Neural progenitor cell (in vitro differentiated cells): ENCODE measurements around the gene LTC4S. TPM values are rescaled to one million over a fixed set of nuclear protein-coding genes. Genes with fewer than 3 reads are reported as not detected.
"Not testable (repeated sequence)": the region's sequence is repeated elsewhere in the genome, so short reads cannot be mapped to it uniquely, and the experiment has no call there.

Source experiments
- DNase-seq: peaks from one replicate; pipeline ENCODE4 v3.0.0-alpha.2; 2016; ENCODE audit warnings: low spot score
- H2AFZ ChIP-seq: fragments of 200-600 bp; sonication (generic); replicated peaks from 2 replicates; pipeline ENCODE4 v1.6.1; 2016; ENCODE audit warnings: antibody characterized with exemption
- H3F3A ChIP-seq: fragments of 200-600 bp; sonication (generic); 2 replicates; pipeline ENCODE4 v1.6.1; 2016; ENCODE audit warnings: antibody characterized with exemption, low read depth
- H3K27ac ChIP-seq: fragments of 200-600 bp; sonication (generic); 2 replicates; pipeline ENCODE4 v1.5.1; 2016; ENCODE audit warnings: mild to moderate bottlenecking
- H3K27me3 ChIP-seq: fragments of 200-600 bp; sonication (generic); 2 replicates; pipeline ENCODE4 v1.6.1; 2016; ENCODE audit warnings: mild to moderate bottlenecking, moderate library complexity
- H3K36me3 ChIP-seq: fragments of 200-600 bp; sonication (generic); 2 replicates; pipeline ENCODE4 v1.5.1; 2016
- H3K4me1 ChIP-seq: fragments of 200-600 bp; sonication (generic); 2 replicates; pipeline ENCODE4 v1.6.1; 2016; ENCODE audit warnings: mixed run types
- H3K4me2 ChIP-seq: fragments of 200-600 bp; sonication (generic); 2 replicates; pipeline ENCODE4 v1.6.1; 2016
- H3K4me3 ChIP-seq: fragments of 200-600 bp; sonication (generic); 2 replicates; pipeline ENCODE4 v1.5.1; 2016
- H3K79me2 ChIP-seq: fragments of 200-600 bp; sonication (generic); 2 replicates; pipeline ENCODE4 v1.6.1; 2016; ENCODE audit warnings: low read depth
- H3K9ac ChIP-seq: fragments of 200-600 bp; sonication (generic); 2 replicates; pipeline ENCODE4 v1.6.1; 2016
- H3K9me3 ChIP-seq: fragments of 200-600 bp; sonication (generic); 2 replicates; pipeline ENCODE4 v1.5.1; 2016; ENCODE audit warnings: low read depth
- H4K20me1 ChIP-seq: fragments of 200-600 bp; sonication (generic); 2 replicates; pipeline ENCODE4 v1.6.1; 2016; ENCODE audit warnings: low read depth
- H3K27ac Mint-ChIP-seq: 3 replicates; pipeline ENCODE4 v1.8.0; 2021; ENCODE audit warnings: mixed read lengths
- H3K27me3 Mint-ChIP-seq: 2 replicates; pipeline ENCODE4 v1.8.0; 2022; ENCODE audit warnings: low read depth, mild to moderate bottlenecking, inconsistent platforms, moderate library complexity, mixed read lengths; ENCODE audit not compliant: insufficient read depth
- H3K36me3 Mint-ChIP-seq: 3 replicates; pipeline ENCODE4 v1.8.0; 2021; ENCODE audit warnings: mixed read lengths
- H3K4me1 Mint-ChIP-seq: 3 replicates; pipeline ENCODE4 v1.8.0; 2021; ENCODE audit warnings: mixed read lengths
- H3K4me3 Mint-ChIP-seq: 3 replicates; pipeline ENCODE4 v1.8.0; 2021; ENCODE audit warnings: mild to moderate bottlenecking, moderate library complexity, mixed read lengths
- H3K9me3 Mint-ChIP-seq: 3 replicates; pipeline ENCODE4 v1.8.0; 2020; ENCODE audit warnings: mixed read lengths
- EZH2 ChIP-seq: fragments of 200-600 bp; sonication (generic); IDR thresholded peaks from 2 replicates; pipeline ENCODE4 v1.6.1; 2017; ENCODE audit warnings: antibody characterized with exemption, mild to moderate bottlenecking, moderate library complexity
- EZH2phosphoT487 ChIP-seq: fragments of 200-600 bp; sonication (generic); IDR thresholded peaks from 2 replicates; pipeline ENCODE4 v1.6.1; 2017; ENCODE audit warnings: antibody characterized with exemption
- total RNA-seq: library from RNA; depleted of rRNA; stranded (reverse); fragments of >200 nt; gene quantifications from 2 replicates; pipeline ENCODE4 v1.2.3, GENCODE V29; 2015; ENCODE audit warnings: low replicate concordance
- TF ChIP-seq, protein P1 (sequence below): fragments of 200-600 bp; sonication (generic); IDR thresholded peaks from 2 replicates; pipeline ENCODE4 v1.5.1; 2017; ENCODE audit warnings: antibody characterized with exemption, mild to moderate bottlenecking

LTC4S gene
- total RNA-seq, 1 donor from 2014 or later: not detected

DNA sequence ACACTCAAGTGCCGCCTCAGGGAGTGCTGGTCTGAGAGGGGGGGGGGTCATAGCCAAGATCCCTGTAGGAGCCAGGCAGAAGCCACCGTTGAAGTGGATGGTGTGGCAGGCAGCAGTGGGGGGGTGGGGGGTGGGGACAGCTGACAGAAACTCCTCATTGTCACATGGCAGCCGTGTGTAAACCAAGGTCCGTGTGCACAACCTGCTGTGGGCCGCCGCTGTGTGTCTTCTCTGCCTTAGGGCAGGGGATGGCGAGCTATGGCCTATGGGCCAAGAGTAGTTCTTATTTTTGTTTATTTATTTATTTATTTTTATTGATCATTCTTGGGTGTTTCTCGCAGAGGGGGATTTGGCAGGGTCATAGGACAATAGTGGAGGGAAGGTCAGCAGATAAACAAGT, 40.3 kb downstream of the LTC4S start:
- H3K4me3 ChIP-seq: no peak overlapping the region
- Mint-ChIP-seq H3K4me3 (no peak overlapping the region), H3K4me1 (no peaks in the 10 kb centered on the region), H3K9me3 (peaks cover 19% of the 10 kb centered on the region), H3K27ac (no peak overlapping the region), H3K27me3 (peaks cover 12% of the 10 kb centered on the region), H3K36me3 (peaks cover 55% of the 10 kb centered on the region)
- H3K4me1 ChIP-seq: no peaks in the 10 kb centered on the region
- H3K9ac ChIP-seq: no peak overlapping the region
- no peak for DNase-seq
- no peaks in the 10 kb centered on the region for H3F3A ChIP-seq
- no peaks in the 10 kb centered on the region for H4K20me1 ChIP-seq
- H2AFZ ChIP-seq: no peak overlapping the region
- H3K4me2 ChIP-seq: no peak overlapping the region
- H3K27me3 ChIP-seq: no peaks in the 10 kb centered on the region
- H3K79me2 ChIP-seq: no peaks in the 10 kb centered on the region
- no peak overlapping the region for H3K27ac ChIP-seq
- H3K9me3 ChIP-seq: no peaks in the 10 kb centered on the region
- H3K36me3 ChIP-seq: peaks cover 11% of the 10 kb centered on the region
- TF ChIP-seq EZH2phosphoT487: no peak
- TF ChIP-seq, protein P1, sequence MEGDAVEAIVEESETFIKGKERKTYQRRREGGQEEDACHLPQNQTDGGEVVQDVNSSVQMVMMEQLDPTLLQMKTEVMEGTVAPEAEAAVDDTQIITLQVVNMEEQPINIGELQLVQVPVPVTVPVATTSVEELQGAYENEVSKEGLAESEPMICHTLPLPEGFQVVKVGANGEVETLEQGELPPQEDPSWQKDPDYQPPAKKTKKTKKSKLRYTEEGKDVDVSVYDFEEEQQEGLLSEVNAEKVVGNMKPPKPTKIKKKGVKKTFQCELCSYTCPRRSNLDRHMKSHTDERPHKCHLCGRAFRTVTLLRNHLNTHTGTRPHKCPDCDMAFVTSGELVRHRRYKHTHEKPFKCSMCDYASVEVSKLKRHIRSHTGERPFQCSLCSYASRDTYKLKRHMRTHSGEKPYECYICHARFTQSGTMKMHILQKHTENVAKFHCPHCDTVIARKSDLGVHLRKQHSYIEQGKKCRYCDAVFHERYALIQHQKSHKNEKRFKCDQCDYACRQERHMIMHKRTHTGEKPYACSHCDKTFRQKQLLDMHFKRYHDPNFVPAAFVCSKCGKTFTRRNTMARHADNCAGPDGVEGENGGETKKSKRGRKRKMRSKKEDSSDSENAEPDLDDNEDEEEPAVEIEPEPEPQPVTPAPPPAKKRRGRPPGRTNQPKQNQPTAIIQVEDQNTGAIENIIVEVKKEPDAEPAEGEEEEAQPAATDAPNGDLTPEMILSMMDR: no peak
- no peak for TF ChIP-seq EZH2

DNA sequence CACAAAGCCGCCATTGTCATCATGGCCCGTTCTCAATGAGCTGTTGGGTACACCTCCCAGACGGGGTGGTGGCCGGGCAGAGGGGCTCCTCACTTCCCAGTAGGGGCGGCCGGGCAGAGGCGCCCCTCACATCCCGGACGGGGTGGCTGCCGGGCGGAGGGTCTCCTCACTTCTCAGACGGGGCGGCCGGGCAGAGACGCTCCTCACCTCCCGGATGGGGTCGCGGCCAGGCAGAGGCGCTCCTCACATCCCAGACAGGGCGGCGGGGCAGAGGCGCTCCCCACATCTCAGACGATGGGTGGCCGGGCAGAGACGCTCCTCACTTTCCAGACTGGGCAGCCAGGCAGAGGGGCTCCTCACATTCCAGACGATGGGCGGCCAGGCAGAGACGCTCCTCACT, 41.1 kb downstream of the LTC4S start:
- Mint-ChIP-seq H3K9me3 (peaks cover 14% of the 10 kb centered on the region), H3K27me3 (peaks cover 12% of the 10 kb centered on the region), H3K36me3 (peaks cover 53% of the 10 kb centered on the region)
- not testable (repeated sequence) for H3K4me1 ChIP-seq, H3K4me3 ChIP-seq, H3K79me2 ChIP-seq, H3K9me3 ChIP-seq, H3K4me1 Mint-ChIP-seq, H3K27ac Mint-ChIP-seq, DNase-seq, H3K4me3 Mint-ChIP-seq, H4K20me1 ChIP-seq, H3K9ac ChIP-seq, H3F3A ChIP-seq, H2AFZ ChIP-seq, H3K4me2 ChIP-seq, H3K27me3 ChIP-seq, H3K27ac ChIP-seq
- H3K36me3 ChIP-seq: peaks cover 11% of the 10 kb centered on the region

DNA sequence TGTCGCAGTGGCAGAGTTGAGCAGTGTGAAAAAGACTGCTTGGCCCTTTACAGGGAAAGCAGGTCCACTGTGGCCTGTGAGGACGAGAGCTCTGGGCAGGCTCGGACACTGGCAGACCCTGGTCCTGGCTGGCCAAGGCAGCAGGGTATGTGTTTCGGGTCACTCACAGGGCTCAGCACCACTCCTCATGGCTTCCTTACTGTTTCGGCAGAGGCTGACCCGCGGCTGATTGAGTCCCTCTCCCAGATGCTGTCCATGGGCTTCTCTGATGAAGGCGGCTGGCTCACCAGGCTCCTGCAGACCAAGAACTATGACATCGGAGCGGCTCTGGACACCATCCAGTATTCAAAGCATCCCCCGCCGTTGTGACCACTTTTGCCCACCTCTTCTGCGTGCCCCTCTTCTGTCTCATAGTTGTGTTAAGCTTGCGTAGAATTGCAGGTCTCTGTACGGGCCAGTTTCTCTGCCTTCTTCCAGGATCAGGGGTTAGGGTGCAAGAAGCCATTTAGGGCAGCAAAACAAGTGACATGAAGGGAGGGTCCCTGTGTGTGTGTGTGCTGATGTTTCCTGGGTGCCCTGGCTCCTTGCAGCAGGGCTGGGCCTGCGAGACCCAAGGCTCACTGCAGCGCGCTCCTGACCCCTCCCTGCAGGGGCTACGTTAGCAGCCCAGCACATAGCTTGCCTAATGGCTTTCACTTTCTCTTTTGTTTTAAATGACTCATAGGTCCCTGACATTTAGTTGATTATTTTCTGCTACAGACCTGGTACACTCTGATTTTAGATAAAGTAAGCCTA, 42.6 kb downstream of the LTC4S start:
- no peak for TF ChIP-seq EZH2phosphoT487
- TF ChIP-seq, protein P1: no peak
- Histone ChIP-seq H3K27me3 (no peaks in the 10 kb centered on the region), H3K79me2 (no peaks in the 10 kb centered on the region), H3K9ac (no peak overlapping the region), H3K27ac (no peak overlapping the region), H2AFZ (no peak overlapping the region), H4K20me1 (no peaks in the 10 kb centered on the region), H3K4me3 (no peak overlapping the region), H3K9me3 (no peaks in the 10 kb centered on the region), H3K4me2 (no peak overlapping the region), H3K36me3 (peaks cover 11% of the 10 kb centered on the region), H3K4me1 (no peaks in the 10 kb centered on the region), H3F3A (no peaks in the 10 kb centered on the region)
- Mint-ChIP-seq H3K27ac (no peak overlapping the region), H3K36me3 (peaks cover 49% of the 10 kb centered on the region), H3K4me3 (peak overlapping the region; percentile 11), H3K4me1 (no peaks in the 10 kb centered on the region), H3K9me3 (peaks cover 6% of the 10 kb centered on the region), H3K27me3 (peaks cover 7% of the 10 kb centered on the region)
- DNase-seq: no peak
